Activated CD8-positive, alpha-beta memory T cell treated with anti-CD3 and anti-CD28 coated beads, Interleukin-2, amount 50 U/mL, for 4 hours (primary cell): Measurements from ENCODE around the gene SLC27A4.
"Not testable (repeated sequence)": the region's sequence is repeated elsewhere in the genome, so short reads cannot be mapped to it uniquely, and the experiment has no call there.

ENCODE experiments used
- DNase-seq: peaks from one replicate; pipeline ENCODE4 v3.0.0-alpha.2; 2020

SLC27A4 gene

DNA sequence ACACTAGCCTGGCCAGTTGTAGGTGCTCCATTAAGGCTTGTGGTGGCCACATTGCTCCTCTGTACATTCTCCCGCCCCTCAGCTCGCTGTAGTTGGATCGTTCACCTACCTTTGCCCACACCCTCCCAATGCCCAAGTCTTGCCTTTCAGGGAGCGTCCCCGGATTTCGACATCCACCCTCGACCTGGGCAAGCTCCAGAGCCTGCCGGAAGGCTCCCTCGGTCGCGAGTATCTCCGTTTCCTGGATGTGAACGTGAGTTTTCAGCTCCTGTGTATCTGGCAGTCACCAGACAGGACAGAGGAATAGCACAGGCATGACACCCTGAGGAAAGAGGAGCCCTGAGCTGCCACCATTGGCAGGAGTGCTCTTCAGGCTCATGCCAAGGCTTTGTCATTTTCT, 14.7 kb upstream of the SLC27A4 start:
- no peak for DNase-seq

DNA sequence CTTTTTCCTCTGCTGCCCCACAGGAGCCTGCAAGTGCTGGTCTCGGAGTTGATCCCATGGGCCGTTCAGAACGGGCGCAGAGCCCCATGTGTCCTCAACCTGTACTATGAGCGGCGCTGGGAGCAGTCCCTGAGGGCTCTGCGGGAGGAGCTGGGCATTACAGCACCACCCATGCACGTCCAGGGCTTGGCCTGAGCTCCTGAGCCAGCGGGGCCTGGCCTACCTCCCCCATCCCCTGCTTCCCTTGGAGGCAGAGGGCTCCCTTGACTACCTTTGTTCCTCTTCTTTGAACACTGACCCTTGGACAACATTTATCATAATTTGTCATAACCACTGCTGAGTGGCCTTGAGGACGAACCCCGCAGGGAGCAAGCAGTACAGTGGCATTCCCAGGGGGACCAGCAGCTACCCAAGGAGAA, 6.9 kb upstream of the SLC27A4 start:
- no peak for DNase-seq

DNA sequence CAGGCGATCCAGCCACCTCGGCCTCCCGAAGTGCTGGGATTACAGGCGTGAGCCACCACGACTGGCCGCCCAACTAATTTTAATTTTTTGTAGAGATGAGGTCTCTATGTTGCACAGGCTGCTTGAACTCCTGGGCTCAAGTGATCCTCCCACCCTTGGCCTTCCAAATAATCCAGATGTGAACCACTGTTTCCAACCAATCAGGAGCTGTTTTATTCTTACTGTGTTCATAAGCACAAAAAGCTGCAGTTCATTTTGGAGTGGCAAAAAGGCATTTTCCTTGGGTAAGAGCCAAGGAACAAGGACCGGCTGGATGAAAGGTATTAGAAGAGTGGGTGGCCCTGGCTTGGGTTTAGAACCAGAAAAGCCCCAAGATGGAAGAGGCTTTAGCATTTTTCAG, 5.2 kb upstream of the SLC27A4 start:
- no peak for DNase-seq

DNA sequence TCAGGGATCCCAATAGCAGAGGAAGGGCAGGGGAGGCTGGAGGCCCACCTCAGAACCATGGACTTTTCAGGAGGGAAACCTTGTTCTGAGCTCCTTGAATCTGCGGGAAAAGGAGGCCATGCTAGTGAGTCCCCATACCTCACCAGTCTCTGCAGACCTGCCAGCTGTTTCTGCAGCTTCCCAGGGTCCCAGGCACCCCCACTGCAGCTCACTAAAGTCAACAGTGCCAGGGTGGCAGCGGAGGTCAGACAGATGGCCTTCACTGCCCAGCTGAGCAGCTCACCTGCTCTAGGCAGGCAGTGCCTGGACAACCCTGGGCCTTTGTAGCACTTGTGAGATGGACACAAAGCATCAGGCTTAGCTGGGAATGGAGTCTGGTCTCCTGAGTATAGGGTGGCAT, 4.4 kb upstream of the SLC27A4 start:
- no peak for DNase-seq

DNA sequence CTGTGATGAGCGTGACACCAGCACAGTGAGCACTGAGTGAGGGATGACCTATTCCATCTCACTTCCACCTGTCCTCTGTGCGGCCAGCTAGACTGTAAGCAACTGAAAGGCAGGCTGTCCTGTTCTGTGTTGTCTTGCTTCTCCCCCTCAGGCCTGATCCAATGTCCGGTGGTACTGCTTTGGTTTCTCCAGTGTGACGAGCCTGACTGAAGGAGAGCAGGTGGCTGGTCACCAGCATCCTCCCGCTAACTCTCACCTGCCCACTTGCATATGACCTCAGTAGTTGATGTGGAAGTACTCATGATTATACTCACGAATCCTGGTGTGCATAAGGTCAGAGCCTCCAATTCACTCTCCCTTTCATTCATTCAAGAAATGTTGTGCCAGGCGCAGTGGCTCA, 2.4 kb upstream of the SLC27A4 start:
- DNase-seq: no peak

DNA sequence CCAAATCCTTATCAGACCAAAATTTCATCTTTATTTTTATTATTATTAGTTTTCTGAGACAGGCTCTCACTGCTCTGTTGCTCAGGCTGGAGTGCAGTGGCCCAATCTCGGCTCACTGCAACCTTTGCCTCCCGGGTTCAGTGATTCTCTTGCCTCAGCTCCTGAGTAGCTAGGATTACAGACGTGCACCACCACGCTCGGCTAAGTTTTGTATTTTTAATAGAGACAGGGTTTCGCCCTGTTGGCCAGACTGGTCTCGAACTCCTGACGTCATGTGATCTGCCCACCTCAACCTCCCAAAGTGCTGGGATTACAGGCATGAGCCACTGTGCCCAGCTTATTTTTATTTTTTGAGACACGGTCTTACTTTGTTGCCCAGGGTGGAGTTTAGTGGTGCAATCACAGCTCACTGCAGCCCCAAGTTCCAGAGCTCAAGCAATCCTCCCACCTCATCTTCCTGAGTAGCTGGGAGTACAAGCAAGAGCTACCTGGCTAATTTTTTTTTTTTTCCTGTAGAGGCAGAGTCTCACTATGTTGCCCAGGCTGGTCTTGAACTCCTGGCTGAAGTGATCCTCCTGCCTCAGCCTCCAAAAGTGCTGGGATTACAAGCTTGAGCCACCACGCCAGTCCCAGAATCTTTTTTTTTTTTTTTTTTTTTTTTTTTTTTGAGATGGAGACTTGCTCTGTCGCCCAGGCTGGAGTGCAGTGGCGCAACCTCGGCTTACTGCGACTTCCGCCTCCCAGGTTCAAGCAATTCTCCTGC, 1.3 kb upstream of the SLC27A4 start:
- not testable (repeated sequence) for DNase-seq

DNA sequence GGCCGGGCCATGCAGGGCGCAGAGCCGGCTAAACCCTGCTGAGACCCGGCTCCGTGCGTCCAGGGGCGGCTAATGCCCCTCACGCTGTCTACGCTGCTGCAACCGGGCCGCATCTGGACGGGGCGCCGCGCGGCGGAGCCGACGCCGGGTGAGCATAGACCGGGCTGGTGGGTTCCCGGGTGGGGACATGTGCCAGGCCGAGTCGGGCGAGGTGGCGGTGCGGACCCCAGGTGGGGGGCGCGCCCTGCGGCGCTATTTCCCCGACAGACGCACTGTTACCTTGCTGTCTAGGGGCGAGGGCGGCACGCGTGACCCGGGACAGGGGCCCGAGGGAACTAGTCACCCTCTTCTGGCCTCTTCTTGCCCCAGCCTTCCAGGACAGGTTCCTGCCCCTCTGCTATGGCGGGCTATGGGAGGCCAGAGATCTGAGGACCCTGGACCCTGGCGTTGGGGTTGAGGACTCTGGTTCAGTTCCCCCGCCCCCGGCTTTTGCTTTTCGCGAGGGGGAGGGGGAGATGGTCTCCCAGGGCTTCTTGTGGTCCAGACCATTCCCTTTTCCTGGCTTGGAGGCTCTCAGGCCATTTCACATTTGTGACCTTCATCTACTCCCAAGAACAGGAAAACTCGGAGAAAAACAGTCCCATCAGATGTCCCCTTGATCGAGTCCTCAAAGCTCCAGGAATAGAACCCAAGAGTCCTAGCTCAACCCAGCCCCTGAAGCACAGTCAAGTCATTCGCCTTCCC, 536 bp downstream of the SLC27A4 start:
- no peak for DNase-seq

DNA sequence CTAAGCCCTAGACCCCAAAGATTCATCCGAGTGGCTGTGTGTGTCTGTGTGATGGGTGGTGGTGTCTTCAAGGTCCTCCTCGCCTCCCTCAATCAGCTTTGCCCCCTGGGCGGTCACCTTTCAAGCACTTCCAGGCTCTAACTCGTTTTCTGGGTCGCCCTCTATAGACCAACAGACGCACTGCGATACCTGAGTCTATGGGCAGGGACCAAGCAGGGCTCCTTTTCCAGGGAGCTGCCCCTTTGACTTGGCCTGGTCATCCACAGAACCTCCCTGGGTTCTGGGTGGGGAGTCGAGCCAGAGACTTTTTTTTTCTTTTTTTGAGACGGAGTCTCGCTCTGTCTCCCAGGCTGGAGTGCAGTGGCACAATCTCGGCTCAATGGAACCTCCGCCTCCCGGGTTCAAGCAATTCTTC, 1.1 kb downstream of the SLC27A4 start:
- peak; percentile 67 for DNase-seq

DNA sequence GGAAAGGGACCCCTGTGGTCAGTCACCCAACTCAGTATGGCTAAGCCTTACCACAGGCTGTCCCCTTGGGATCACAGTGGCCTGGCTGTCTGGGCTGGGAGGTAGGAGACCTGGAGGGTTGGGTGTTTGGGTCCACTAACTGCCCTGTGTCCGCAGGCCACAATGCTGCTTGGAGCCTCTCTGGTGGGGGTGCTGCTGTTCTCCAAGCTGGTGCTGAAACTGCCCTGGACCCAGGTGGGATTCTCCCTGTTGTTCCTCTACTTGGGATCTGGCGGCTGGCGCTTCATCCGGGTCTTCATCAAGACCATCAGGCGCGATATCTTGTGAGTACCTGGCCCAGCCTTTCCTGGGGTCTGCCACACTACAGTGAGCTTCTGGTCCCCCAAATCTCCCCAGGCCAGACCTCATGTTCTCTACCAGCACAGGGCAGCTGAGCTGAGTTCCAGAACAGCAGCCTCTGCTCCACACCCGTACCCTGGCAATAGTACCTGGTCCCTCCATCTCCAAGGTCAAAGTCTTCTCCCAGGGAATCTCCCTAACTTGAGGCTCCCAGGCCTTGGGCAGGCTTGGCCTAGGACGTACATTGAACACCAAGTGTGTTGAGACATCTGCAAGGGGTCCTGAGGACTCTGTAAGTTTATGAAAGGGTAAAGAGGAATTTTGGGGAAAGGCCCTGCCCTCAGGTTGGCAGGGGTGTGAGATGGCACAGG, 2.8 kb downstream of the SLC27A4 start:
- DNase-seq: no peak

DNA sequence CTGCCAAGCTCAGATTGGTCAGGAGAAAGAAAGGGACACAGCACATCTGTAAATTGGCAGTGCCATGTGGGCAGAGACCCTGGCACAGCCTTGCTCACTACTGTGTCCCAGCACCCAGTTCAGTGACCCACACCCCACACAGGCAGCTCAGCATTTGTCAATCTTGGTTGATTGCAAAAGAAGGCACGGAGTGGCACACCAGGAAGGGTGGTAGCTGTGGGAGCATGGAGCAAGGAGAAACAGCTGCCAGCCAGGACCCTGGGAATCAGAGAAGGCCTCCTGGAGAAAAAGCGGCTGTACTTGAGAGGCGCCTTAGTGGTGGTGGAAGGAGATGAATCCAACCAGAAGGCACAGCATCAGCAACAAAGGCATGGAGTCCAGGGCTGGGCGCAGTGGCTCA, 3.5 kb downstream of the SLC27A4 start:
- no peak for DNase-seq

DNA sequence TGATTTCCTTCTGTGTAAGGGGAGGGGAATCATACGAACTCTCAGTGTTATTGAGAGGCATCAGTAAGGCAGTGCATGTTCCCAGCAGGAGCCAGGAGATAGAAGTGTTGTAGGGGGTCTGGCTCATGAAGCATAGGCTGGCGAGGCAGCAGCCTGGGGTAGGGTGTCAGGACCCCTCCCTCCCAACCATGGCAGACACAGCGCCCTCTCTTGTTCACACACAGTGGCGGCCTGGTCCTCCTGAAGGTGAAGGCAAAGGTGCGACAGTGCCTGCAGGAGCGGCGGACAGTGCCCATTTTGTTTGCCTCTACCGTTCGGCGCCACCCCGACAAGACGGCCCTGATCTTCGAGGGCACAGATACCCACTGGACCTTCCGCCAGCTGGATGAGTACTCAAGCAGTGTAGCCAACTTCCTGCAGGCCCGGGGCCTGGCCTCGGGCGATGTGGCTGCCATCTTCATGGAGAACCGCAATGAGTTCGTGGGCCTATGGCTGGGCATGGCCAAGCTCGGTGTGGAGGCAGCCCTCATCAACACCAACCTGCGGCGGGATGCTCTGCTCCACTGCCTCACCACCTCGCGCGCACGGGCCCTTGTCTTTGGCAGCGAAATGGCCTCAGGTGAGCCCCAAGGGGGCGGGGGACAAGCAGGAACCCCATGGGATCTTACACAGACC, 4.7 kb downstream of the SLC27A4 start:
- no peak for DNase-seq

DNA sequence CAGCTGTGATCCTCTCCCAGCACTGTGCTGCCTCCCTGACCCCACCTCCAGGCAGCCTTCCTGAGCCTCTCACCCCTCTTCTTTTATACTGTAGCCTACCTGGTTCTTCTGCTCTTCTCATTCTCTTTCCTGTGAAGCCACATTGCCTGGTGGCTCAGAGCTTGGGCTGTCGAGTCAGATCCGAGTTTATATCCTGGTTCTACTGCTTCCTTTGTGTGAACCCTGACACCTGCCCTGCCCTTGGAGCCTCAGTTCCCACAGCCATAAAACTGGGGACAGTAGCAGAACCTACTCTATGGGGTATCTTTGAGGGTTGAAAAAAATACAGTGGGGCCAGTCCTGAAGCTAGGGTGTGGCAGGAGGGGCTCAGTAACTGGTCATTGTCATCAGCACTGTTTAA, 8.8 kb downstream of the SLC27A4 start:
- no peak for DNase-seq

DNA sequence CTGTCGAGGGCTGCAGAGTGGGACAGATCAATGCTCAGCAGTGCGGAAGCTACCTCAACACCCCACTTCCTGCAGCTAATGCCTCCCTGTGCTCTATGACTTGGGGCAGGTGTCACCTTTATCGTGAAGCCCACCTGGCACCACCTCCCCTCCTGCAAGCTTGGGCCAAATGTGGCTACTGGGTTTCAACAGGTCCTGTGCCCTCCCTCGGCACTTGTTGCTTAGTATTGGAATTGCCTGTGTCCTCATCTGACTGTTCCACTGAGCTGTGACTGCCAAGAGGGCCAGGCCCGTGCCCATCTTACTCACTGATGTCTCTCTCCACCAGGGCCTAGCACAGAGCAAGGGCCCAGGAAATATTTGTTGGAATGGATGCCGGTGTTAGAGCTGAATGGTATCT, 9.4 kb downstream of the SLC27A4 start:
- DNase-seq: no peak

DNA sequence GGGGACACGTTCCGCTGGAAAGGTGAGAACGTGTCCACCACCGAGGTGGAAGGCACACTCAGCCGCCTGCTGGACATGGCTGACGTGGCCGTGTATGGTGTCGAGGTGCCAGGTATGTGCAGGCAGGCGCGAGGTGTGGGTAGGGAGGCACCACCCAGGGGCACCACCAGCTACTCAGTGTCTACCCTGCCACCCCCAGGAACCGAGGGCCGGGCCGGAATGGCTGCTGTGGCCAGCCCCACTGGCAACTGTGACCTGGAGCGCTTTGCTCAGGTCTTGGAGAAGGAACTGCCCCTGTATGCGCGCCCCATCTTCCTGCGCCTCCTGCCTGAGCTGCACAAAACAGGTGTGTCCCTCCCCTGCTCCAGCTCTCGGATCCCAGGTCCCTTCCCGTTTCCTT, 15.1 kb downstream of the SLC27A4 start:
- DNase-seq: no peak

DNA sequence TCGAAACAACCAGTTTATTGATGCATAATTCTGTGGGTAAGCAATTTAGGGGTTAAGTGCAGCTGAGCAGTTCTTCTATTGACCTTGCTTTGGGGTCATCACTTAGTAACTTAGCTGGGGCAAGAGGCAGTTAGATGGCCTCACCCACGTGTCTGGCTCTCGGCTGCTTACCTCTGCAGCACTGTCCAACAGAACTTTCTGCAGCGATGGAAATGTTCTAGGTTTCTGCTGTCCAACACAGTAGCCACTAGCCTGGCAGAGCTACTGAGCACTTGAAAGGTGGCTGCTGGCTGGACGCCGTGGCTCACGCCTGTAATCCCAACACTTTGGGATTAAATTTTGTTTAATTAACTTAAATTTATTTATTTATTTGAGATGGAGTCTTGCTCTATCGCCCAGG, 17.8 kb downstream of the SLC27A4 start:
- no peak for DNase-seq

DNA sequence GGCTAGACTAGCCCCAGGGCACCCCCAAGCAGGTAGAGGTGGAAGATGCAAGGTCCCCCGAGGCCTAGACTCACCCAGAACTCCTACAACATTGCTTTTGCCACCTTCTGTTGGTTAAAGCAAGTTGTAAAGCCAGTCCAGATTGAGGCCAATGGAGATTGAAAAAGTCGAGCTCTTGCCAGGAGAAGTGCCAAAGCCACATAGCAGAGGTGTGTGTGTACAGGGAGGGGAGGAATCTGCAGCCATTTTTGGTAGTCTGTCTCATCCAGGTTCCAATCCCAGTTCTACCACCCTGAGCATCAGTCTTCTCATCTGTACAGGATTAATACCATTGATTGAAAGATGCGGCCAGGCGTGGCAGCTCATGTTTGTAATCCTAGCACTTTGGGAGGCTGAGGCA, 18.5 kb downstream of the SLC27A4 start:
- no peak for DNase-seq

DNA sequence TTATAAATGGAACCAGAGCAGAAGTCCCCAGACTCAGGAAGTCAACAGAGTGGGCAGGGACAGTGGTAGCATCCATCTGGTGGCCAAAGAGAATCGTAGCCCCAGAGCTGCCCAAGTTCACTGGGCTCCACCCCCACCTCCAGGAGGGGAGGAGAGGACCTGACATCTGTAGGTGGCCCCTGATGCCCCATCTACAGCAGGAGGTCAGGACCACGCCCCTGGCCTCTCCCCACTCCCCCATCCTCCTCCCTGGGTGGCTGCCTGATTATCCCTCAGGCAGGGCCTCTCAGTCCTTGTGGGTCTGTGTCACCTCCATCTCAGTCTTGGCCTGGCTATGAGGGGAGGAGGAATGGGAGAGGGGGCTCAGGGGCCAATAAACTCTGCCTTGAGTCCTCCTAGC, 20.5 kb downstream of the SLC27A4 start:
- no peak for DNase-seq

DNA sequence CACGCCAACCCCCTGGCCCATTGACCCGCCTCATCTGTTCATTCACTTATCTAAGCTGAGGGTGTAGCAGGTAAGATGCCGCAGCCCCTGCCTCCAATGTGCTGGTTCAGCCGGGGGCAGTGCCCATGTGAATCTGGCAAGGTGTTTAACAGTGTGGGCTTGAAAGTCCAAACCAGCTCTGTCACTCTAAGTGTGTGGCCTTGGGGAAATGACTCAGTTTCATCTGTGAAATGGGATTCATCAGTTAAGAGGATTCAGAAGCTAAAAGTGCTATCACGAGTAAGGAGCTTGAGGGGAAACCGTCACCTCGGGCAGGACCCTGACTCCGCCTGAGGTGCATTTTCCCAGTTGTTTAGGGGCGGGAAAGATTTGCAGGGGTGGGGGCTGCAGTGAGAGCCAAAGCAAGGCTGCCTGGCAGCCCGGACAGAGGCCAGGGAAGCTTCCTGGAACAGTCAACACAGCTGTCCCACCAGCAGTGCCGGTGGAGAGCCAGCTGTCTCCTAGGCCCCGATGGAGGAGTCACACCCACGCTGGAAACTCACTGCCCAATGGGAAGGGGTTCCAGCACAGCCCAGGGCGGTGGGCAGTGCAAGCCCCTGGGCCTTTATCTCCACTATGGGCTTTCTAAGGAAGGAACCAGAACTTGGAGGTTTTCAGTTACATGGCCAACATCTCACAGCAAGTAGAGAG, 21.1 kb downstream of the SLC27A4 start:
- DNase-seq: no peak

DNA sequence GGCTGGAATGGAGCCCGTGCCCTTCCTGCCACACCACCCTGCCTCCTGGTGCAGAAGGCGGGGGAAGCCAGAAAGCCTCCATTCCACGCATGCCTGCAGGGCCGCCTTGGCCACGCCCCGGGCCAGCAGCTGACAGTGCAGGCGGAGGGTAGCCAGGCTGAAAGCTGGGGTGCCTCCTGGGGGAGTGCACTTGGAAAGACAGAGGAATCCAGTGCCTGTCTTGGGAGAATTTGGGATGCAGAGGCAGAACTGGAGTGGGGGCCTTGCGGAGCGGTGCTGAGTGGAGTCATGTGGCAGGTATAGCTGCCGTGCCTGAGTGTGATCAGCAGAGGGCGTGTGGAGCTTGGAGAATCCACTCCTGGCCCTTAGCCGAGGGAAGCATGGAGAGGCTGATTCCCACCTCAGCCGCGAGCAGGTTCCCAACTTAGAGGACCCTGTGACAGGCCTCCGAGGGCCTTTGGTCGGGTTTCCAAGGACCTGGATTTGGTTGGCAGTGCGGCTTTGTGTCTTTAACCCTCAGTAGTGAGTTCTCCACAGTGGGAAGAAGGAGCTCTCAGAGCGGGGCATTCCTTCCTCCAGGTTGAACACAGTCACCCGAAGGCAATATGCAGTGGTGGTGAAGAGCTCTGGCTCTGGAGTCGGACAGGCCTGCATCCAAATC, 21.8 kb downstream of the SLC27A4 start:
- peak; percentile 71 for DNase-seq

DNA sequence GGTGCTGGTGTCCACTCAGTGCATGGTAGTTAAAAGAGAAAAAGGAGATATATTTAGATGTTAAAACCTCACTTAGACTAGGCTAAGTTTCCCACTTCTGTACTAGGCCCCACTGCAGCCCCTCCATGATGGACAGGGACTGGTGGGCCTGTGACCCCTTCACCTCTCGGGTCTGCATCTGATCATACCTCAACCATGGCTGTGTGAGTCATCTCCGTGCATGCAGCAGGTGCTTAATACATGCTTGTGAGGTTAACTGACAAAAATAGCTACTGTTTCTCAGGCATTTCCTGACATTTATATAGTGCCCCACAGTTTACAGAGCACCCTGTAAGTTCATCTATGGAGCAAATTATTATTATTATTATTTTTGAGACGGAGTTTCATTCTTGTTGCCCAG, 22.4 kb downstream of the SLC27A4 start:
- no peak for DNase-seq

DNA sequence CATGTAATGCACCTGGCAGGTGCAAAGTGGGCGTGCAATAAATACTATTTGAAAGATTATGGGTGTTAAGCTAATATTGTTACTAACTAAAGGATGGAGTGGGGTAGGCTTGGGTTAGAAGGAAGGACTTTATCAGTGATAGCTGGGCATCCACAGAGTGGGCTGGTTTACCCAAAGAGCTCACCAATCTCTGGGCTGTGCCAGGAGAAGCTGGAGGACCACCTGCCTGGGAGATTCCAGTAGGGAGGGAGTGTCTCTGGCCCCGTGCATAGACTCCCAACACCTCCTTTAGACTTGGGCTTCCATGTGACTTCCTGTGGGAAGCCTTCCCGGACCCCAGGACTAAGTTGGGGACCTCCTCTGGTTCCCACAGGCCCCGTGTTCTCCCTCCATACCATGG, 25.2 kb downstream of the SLC27A4 start:
- DNase-seq: no peak

DNA sequence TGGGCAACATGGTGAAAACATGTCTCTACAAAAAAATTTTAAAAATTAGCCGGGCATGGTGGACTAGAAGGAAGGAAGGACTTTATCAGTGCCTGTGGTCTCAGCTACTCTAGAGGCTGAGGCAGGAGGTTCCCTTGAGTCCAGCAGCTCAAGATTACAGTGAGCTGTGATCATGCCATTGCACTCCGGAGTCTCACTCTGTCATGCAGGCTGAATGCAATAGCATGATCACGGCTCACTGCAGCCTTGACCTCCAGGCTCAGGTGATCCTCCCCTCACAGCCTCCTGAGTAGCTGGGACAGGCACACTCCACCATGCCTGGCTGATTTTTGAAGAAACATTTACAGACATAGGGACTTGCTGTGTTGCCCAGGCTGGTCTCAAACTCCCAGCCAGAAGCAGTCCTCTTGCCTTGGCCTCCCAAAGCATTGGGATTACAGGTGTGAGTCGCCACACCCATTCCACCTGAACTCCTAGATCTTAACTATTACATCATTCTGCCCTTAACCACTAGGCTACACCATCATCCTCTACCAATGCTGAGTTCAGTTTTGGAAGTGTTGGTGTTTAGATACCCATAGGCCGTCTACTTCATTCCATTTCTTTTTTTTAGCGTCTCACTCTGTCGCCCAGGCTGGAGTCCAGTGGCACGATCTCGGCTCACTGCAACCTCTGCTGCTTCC, 28.8 kb downstream of the SLC27A4 start:
- no peak for DNase-seq
